ENCODE measurements around the gene COL9A1. TPM values are rescaled to one million over a fixed set of nuclear protein-coding genes. Genes with fewer than 3 reads are reported as not detected.

The COL9A1 gene
- total RNA-seq, 1 donor from 2014 or later, result not detected

- intact Hi-C loops (cut with micrococcal nuclease), result no loop called here
Observed at GRCh38 chr6:70289299-70289698, 13.6 kb downstream of the COL9A1 start.

DNA sequence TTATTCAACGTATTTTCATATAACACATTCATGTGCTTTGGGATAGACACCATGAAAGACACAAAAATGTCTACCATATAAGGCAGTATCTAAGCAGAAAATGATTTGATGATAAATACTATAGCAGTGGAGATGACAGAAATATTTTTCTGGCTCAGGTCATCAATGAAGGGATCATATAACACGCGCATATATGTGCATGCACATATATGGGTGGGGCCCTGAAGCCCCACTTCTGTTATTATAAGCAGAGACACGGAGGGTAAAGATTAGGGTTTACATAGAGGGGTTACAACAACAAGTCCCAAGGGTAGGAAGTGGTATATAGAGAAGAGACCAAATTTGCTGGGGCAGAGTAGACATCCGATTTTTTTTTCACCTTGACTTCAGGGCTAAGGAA lies 16.0 kb downstream of the COL9A1 start:
- intact Hi-C loops (cut with micrococcal nuclease), result no loop called here

DNA sequence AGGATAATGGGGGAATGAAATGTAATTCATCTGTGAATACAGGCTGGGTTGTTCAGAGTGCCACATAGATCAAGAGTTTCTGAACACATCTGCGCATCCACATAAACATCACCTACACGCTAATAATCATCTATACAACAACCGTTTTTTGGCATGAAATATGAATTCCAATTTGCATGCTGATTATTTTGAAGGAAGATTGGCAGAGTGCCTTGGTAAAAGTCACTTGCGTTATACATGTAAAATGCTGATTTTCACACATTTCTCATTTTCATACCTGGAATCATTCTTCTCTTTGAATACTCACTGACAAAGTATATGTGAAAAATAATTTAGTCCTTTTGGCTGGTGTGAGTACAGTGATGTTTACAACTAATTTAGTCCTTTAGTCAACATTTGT lies 17.7 kb downstream of the COL9A1 start:
- intact Hi-C loops (cut with micrococcal nuclease), result no loop called here

- intact Hi-C loops (cut with micrococcal nuclease), result no loop called here
Observed at GRCh38 chr6:70282919-70283461, 19.9 kb downstream of the COL9A1 start.

DNA sequence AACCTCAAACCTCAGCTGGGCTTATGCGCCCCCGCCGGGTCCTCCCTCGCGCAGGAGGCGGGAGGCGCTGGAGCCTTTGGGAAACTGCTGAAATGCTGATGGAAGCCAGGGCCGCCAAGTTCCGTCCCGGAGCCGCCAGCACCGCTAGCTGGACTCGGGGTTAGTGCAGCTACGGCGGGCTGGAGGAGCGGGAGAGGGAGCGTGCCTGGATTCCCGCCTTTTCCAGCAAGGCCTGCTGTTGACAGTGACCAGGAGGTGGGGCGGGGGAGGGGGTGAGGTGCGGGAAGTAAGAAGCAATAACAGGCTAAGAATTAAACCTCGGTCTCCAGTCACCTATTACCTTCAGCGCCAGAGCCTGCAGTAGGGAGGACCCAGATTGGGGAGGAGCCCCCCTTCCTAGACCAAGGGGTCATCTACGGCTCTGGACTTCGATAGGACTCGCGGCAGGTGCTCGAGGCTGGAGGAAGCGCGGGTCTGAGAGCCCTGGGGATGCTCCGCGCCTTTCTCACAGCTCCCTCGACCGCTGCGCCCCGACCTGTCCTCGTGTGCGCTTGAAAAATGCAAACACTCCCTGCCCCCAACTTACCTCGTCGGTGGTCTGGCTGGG lies 20.5 kb downstream of the COL9A1 start:
- intact Hi-C loops (cut with micrococcal nuclease), result no loop called here

GRCh38 chr6:70281923-70282311 lies 21.0 kb downstream of the COL9A1 start:
- intact Hi-C loops (cut with micrococcal nuclease), result no loop called here

DNA sequence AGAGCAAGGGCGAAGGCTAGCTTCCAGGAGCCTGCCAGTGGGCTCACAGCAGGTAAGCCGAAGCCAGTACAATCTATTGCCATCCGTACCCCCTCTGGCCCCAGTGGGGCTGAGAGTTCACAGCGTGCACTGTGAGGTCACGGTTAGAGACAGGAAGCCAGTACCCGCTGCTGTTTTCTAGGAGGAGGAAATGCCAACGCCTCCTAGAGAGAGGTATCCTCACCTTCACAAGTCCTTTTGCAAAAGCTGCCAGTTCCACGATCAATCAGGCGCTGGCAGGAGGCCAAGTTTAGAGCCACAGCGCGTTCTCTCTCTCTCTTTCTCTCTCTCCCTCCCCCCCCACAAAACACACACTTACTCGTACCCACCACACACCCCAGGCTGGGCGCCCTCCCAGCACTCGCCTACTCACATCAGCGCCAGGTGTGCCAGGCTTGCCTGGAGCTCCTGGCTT lies 22.5 kb downstream of the COL9A1 start:
- intact Hi-C loops (cut with micrococcal nuclease), result no loop called here

DNA sequence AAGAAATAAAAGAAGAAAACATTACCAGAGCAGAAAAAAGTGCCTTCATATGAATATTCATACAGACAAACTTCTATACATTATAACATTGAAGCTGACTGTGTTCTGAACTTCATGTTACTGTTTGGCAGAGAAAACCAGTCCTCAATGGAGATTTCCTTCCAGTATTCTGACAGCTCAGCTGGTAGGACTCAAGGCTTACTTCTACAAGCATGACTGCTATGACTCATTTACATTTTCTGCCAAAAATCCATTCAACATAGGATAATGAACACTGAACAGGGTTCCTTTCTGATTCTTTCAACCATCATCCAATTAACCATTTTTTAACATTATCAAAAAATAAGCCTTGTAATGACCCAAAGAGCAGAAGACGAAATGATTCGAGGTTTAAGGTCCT lies 25.4 kb downstream of the COL9A1 start:
- intact Hi-C loops (cut with micrococcal nuclease), result no loop called here

DNA sequence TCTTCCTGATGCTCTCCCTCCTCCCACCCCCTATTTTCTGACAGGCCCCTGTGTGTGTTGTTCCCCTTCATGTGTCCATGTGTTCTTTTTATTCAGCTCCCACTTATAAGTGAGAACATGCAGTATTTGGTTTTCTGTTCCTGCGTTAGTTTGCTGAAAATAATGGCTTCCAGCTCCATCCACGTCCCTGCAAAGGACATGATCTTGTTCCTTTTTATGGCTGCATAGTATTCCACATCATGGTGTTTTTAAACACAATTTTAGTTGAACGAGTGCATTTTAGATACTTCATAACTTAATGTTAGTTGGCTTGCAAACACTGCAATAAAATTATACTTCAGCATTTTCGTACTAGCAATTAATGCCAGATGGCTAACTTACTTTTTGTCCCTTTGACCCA lies 28.5 kb downstream of the COL9A1 start:
- intact Hi-C loops (cut with micrococcal nuclease), result no loop called here

- intact Hi-C loops (cut with micrococcal nuclease), result no loop called here
Observed at GRCh38 chr6:70272071-70272470, 30.8 kb downstream of the COL9A1 start.

DNA sequence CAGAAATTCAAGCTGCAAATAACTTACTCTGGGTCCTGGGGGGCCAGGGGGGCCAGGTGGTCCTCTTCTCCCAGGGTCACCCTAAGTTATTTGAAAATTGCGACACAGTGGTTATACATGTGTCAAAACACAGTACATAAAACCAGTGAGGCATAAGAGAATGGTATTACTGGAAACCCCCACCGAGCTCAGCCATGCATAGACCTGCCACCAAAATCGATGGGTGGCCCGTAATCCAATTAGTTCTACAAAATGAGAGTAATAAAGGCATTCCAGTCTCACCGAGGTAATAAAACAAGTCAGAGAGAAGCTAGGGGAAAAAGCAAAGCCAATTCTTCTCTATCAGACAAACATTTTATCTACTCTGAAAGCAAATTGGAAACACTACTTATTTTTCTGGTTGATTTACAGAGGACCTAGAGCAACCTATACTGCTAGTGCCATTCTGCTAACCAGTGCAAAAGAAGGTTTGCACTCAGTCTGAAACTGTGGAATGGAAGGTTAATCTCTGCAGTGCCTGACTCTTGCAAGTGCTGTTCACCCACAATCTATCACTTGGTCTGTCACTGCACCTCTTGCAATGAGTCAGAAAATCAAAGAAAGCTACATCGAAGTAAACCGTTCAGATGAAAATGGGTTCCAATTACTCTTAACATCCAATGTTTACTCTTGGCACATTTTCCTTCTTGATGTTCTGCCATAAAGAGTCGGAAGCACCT lies 32.4 kb downstream of the COL9A1 start:
- intact Hi-C loops (cut with micrococcal nuclease), result no loop called here

DNA sequence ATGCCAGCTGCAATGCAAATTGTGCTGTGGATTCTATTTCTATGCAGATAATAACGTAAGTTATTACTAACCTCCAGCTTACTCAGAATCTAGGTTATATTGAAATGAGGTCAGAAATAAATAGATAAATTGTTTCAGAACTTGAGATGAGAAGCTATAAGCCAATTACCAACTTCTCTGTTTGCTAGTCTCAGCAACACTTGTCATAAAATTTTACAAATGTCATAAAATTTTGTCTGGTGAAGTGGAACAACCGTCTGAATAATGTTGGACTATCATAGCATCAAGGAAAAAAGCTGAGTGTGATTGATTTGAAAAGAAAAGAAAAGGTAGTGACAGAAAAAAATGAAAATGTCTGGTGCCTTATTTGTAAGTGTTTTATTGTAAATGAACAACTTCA lies 36.7 kb downstream of the COL9A1 start:
- intact Hi-C loops (cut with micrococcal nuclease), result no loop called here

DNA sequence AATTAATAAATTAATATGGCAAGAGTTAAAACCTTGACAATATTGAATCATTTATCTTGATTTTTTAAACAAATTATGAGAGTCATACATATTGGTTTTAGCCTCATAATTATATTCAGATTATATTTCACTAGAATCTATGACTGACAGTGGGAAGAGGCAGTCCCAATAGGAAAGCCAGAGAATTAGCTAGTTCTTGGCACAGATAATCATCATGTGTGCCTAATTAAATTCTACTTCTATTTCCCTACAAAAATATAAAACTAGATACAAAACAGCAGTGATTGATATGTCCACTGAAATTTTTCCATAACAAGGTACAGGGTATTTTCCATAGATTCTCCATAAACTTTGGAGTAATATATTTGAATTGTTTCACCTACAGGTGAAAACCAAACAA lies 38.6 kb downstream of the COL9A1 start:
- intact Hi-C loops (cut with micrococcal nuclease), result no loop called here

DNA sequence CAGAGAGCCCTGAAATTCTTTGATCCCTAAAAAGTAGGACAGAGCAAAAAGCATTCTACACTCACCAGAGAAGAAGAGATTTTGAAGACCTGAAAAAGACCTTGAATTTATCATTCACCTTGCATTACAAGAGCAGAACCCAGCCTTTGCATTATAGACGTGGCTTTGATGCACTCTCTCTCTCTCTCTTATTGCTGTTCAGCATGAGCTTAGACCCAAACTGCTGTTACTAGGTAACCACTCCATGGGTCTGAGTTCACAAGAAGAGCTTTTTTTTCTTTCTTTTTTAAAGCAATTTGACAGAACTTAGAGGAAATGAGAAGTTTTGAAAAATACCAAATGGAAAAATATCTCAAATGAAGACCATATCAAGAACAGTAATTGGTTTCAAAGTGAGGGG lies 44.4 kb downstream of the COL9A1 start:
- intact Hi-C loops (cut with micrococcal nuclease), result no loop called here

DNA sequence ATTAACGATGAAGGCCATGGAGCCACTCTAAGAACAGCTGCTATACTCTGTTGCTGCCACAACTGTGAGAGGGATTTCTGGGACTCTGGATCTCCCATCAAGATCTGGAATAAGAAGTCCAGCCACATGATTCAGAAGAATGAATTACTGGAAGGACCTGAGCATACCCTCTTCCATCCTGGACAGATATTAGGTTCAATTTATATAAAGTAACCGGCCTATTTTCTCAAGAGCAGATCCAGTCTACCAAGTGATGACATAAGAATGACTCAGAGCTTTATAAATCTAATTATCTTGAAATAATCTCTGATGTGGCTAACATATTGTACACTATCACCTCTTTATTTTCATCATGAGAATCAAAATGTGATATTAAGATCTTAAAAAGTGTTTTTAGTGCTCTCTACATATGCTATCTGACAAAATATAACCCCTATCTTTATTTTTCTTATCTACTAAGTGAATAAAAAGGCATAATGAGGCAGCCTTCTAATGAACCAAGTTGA lies 45.1 kb downstream of the COL9A1 start:
- intact Hi-C loops (cut with micrococcal nuclease), result no loop called here

- intact Hi-C loops (cut with micrococcal nuclease), result no loop called here
Observed at GRCh38 chr6:70254784-70255183, 48.1 kb downstream of the COL9A1 start.

- intact Hi-C loops (cut with micrococcal nuclease), result no loop called here
Observed at GRCh38 chr6:70253923-70254322, 49.0 kb downstream of the COL9A1 start.

DNA sequence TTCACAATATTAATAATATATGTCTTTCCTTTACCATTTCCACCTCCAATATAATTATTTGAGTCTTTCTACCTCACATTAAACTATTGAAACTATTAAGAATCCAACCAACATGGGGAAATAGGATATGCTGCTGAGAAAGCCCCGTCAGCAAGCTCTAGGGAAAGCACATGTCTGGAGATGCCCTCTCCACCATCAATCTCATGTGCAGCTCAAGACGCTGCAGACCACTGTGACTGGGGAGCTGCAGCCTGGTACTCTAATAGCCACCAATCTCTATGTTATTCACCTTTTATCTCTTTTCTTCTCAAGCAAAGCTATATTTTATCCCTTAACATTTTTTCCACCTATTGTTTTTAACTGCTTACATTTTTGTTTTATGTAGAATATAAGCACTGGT lies 50.3 kb downstream of the COL9A1 start:
- intact Hi-C loops (cut with micrococcal nuclease), result no loop called here

- intact Hi-C loops (cut with micrococcal nuclease), result no loop called here
Observed at GRCh38 chr6:70246118-70246517, 56.8 kb downstream of the COL9A1 start.

DNA sequence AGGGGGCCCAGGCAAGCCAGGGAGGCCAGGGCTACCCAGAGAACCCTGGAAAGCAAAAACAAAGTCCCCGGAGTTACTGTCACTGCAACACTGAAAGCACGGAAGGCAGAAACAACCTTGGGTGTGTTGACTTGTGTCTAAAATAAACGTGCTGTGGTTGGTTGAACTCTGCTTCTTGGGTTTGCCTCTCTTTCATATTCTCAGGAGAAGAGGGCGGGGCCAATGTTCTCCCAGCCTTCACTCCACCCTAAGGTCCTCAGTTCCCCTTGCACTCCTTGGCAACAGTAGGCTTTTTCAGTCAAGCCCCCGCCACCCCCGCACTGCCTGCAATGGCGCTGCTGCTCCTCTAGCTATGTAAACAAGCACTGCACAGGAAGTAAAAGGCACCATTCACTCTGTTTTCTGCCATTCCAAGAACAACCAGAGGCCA lies 60.9 kb downstream of the COL9A1 start:
- intact Hi-C loops (cut with micrococcal nuclease), result no loop called here

DNA sequence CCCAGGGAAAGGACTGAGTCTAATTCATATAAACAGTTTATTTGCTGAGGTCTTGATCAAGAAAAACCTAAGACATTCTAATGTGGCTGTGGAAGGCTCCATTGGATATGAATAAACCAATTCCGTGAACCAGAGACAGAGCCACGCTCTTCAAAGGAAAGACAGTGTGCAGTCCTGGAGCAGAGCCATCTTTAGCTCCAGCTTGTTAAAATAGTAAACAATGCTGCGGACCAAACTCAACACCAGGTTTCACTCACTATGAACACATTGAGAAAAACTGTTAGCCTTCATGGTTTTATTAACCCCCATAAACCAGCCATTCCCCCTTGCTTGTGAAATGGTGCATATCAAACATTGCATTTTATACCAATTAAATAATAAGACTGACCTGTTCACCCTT lies 61.9 kb downstream of the COL9A1 start:
- intact Hi-C loops (cut with micrococcal nuclease), result no loop called here

- intact Hi-C loops (cut with micrococcal nuclease), result no loop called here
Observed at GRCh38 chr6:70236343-70236742, 66.5 kb downstream of the COL9A1 start.

Measured in T-helper 1 cell treated with Interleukin-12 subunit alpha and Interleukin-12 subunit beta and Interleukin-4 antibody, amounts not matched to agents 30 ng/mL and 1 ng/mL, for 36 hours (primary cell).